ENCODE data around the gene GAB1. TPM values are rescaled to one million over a fixed set of nuclear protein-coding genes. Genes with fewer than 3 reads are reported as not detected.

The GAB1 gene
- total and polyA plus RNA-seq, 2 of the 13 experiments (the other 11 are each of a cell fraction or from before 2014, with no cell fraction given) = 8.7 to 14.7 TPM

- TF ChIP-seq STAT6 (CRISPR knock-in tag; IDR thresholded peaks at IDR 0.05; ENCODE audit: borderline replicate concordance) = no peak; the same call in 1 of the 2 replicates
- TF ChIP-seq ZNF264 (CRISPR knock-in tag; IDR thresholded peaks at IDR 0.05) = no peak; the same call in 1 of the 2 replicates
- peak; percentile 95 for TF ChIP-seq ZMYM4 (CRISPR knock-in tag; IDR thresholded peaks at IDR 0.05)
- TF ChIP-seq ZSCAN12 (CRISPR knock-in tag; IDR thresholded peaks at IDR 0.05) = no peak
- peak; percentile 69 for TF ChIP-seq KMT2A (CRISPR knock-in tag; IDR thresholded peaks at IDR 0.05)
- no peak for TF ChIP-seq NFIB (CRISPR knock-in tag; IDR thresholded peaks at IDR 0.05; ENCODE audit: borderline replicate concordance)
- 0 out of 2 replicates have a peak, but pooled peaks have one; percentile 46 for TF ChIP-seq IRX3 (CRISPR knock-in tag; IDR thresholded peaks at IDR 0.05; ENCODE audit: borderline replicate concordance, low read depth)
- peak; percentile 66; the same call in 1 of the 2 replicates for TF ChIP-seq ZNF598 (CRISPR knock-in tag; IDR thresholded peaks at IDR 0.05; ENCODE audit: borderline replicate concordance)
- no peak for TF ChIP-seq ZBTB37 (CRISPR knock-in tag; IDR thresholded peaks at IDR 0.05)
- peak; percentile 63; the same call in 1 of the 2 replicates for TF ChIP-seq MYC (CRISPR knock-in tag; IDR thresholded peaks at IDR 0.05; ENCODE audit: borderline replicate concordance)
- TF ChIP-seq SALL1 (CRISPR knock-in tag; IDR thresholded peaks at IDR 0.05) = peak; percentile 44
- peak; percentile 33 for TF ChIP-seq CTCF (CRISPR knock-in tag; IDR thresholded peaks at IDR 0.05)
- TF ChIP-seq BCL6 (CRISPR knock-in tag; IDR thresholded peaks at IDR 0.05) = no peak
- no peak for TF ChIP-seq GTF3A (CRISPR knock-in tag; conservative IDR thresholded peaks at IDR 0.05)
- no peak for TF ChIP-seq KLF13 (CRISPR knock-in tag; IDR thresholded peaks at IDR 0.05)
- peak; percentile 48; the same call in 1 of the 2 replicates for TF ChIP-seq PAX8 (CRISPR knock-in tag; IDR thresholded peaks at IDR 0.05; ENCODE audit: borderline replicate concordance)
- no peak for TF ChIP-seq TEAD3 (CRISPR knock-in tag; optimal IDR thresholded peaks at IDR 0.05; ENCODE audit: borderline replicate concordance)
- TF ChIP-seq ZNF33A (CRISPR knock-in tag; IDR thresholded peaks at IDR 0.05; ENCODE audit: borderline replicate concordance) = no peak
- TF ChIP-seq ZNF317 (CRISPR knock-in tag; IDR thresholded peaks at IDR 0.05) = no peak; the same call in none of the 2 replicates
- TF ChIP-seq CEBPZ (IDR thresholded peaks at IDR 0.05; ENCODE audit: low read length) = no peak
Measured at GRCh38 chr4:143513314-143514168, 176.9 kb downstream of the GAB1 start, which contains the start of gene SMARCA5 (continued).
